ENCODE data around the gene CREB1. TPM values are rescaled to one million over a fixed set of nuclear protein-coding genes. Genes with fewer than 3 reads are reported as not detected.

The CREB1 gene
- total and polyA plus RNA-seq, 3 donors from 2014 or later = 71.3 to 132 (median 96.5) TPM

- H3K27ac ChIP-seq = no peak overlapping the region
- DNase-seq = no peak
Measured at GRCh38 chr2:207561386-207562080, 31.8 kb downstream of the CREB1 start.

GRCh38 chr2:207565736-207566500 lies 36.2 kb downstream of the CREB1 start:
- no peak for DNase-seq
- no peaks in the 10 kb centered on the region for H3K9me3 ChIP-seq
- intact Hi-C loops (cut with DNase I; ENCODE audit: low total_unique reads) = no loop called here
- H3K27me3 ChIP-seq = no peaks in the 10 kb centered on the region
- 78 to 82% methylated on average over 7 of the region's 7 CpGs for WGBS, 2 donors
- no peak for TF ChIP-seq POLR2A (IDR thresholded peaks at IDR 0.05)
- TF ChIP-seq CTCF (IDR thresholded peaks at IDR 0.05) = no peak
- no peak overlapping the region for H3K27ac ChIP-seq
- no peaks in the 10 kb centered on the region for H3K36me3 ChIP-seq (ENCODE audit: low read depth, missing control alignments)
- no peaks in the 10 kb centered on the region for H3K4me1 ChIP-seq
- no peak overlapping the region for H3K4me3 ChIP-seq

More at GRCh38 chr2:207561386-207562080, 31.8 kb downstream of the CREB1 start:
- Histone ChIP-seq H3K4me1 (no peaks in the 10 kb centered on the region), H3K36me3 (ENCODE audit: low read depth, missing control alignments) (no peaks in the 10 kb centered on the region), H3K4me3 (no peak overlapping the region), H3K9me3 (no peaks in the 10 kb centered on the region), H3K27me3 (no peaks in the 10 kb centered on the region)
- WGBS, 2 donors = 80 to 92% methylated on average over 6 of the region's 6 CpGs
- intact Hi-C loops (cut with DNase I; ENCODE audit: low total_unique reads) = no loop called here
- TF ChIP-seq POLR2A (IDR thresholded peaks at IDR 0.05) (no peak), CTCF (IDR thresholded peaks at IDR 0.05) (no peak)

- Histone ChIP-seq H3K9me3 (no peaks in the 10 kb centered on the region), H3K36me3 (ENCODE audit: low read depth, missing control alignments) (no peaks in the 10 kb centered on the region), H3K4me1 (no peaks in the 10 kb centered on the region), H3K27me3 (no peaks in the 10 kb centered on the region), H3K4me3 (no peak overlapping the region), H3K27ac (no peak overlapping the region)
- intact Hi-C loops (cut with DNase I; ENCODE audit: low total_unique reads) = no loop called here
- TF ChIP-seq CTCF (IDR thresholded peaks at IDR 0.05) (no peak), POLR2A (IDR thresholded peaks at IDR 0.05) (no peak)
- DNase-seq = no peak
Measured at GRCh38 chr2:207567671-207568070, 37.9 kb downstream of the CREB1 start.

- Histone ChIP-seq H3K9me3 (no peaks in the 10 kb centered on the region), H3K4me3 (no peak overlapping the region), H3K27ac (no peak overlapping the region), H3K4me1 (no peaks in the 10 kb centered on the region), H3K36me3 (ENCODE audit: low read depth, missing control alignments) (no peaks in the 10 kb centered on the region), H3K27me3 (no peaks in the 10 kb centered on the region)
- WGBS, 2 donors = 90% methylated on average over 3 of the region's 3 CpGs
- intact Hi-C loops (cut with DNase I; ENCODE audit: low total_unique reads) = no loop called here
- DNase-seq = no peak
- TF ChIP-seq POLR2A (IDR thresholded peaks at IDR 0.05) (no peak), CTCF (IDR thresholded peaks at IDR 0.05) (no peak)
Measured at GRCh38 chr2:207571370-207571769, 41.6 kb downstream of the CREB1 start.
